SKM-1 treated with dmso at 0.1 percent for 144 hours (cell line): ENCODE measurements around the gene FOXD4L1.
"Not testable (repeated sequence)": the region's sequence is repeated elsewhere in the genome, so short reads cannot be mapped to it uniquely, and the experiment has no call there.

Experiments used
- DNase-seq: peaks from one replicate; lab custom pipeline; 2025; ENCODE audit not compliant: unreplicated experiment; lab: John Stamatoyannopoulos, UW

The FOXD4L1 gene

DNA sequence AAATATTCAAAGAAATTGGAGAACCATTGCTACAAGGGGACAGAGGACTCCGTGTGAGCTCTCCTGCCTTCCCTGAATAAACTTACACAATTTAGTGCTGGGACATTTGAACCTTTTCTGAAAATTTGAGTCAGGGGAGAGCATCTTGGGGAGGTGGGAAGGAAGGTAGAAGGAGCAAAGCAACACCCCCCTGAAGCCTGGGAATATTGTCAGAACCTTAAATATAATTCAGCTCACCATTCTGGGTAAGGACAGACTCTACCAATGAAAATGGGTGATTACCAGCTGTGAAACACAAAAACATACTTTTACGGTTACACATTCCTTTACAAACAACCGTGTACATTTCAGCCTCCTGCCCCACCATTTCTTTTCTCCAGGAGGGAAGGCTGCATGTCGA lies at the start of gene FOXD4L1:
Gene FOXD4L1, plus strand, starts transcription at position 301 of the 400 bp plus-strand sequence. CDS start 592 bp downstream, outside the sequence.
- DNase-seq, result not testable (repeated sequence)

- not testable (repeated sequence) for DNase-seq
Observed at GRCh38 chr2:113465770-113466169, 32.7 kb upstream of the FOXD4L1 start.

DNA sequence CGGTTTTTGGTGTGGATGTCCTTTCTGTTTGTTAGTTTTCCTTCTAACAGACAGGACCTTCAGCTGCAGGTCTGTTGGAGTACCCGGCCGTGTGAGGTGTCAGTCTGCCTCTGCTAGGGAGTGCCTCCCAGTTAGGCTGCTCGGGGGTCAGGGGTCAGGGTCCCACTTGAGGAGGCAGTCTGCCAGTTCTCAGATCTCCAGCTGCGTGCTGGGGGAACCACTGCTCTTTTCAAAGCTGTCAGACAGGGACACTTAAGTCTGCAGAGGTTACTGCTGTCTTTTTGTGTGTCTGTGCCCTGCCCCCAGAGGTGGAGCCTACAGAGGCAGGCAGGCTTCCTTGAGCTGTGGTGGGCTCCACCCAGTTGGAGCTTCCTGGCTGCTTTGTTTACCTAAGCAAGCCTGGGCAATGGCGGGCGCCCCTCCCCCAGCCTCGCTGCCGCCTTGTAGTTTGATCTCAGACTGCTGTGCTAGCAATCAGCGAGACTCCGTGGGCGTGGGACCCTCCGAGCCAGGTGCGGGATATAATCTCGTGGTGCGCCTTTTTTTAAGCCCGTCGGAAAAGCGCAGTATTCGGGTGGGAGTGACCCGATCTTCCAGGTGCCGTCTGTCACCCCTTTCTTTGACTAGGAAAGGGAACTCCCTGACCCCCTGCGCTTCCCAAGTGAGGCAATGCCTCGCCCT lies 21.6 kb upstream of the FOXD4L1 start:
- not testable (repeated sequence) for DNase-seq

- not testable (repeated sequence) for DNase-seq
Observed at GRCh38 chr2:113496527-113496926, 1.9 kb upstream of the FOXD4L1 start.

- not testable (repeated sequence) for DNase-seq
Observed at GRCh38 chr2:113499019-113499885, 787 bp downstream of the FOXD4L1 start.

- DNase-seq, result not testable (repeated sequence)
Observed at GRCh38 chr2:113499886-113500722, 1.6 kb downstream of the FOXD4L1 start.

DNA sequence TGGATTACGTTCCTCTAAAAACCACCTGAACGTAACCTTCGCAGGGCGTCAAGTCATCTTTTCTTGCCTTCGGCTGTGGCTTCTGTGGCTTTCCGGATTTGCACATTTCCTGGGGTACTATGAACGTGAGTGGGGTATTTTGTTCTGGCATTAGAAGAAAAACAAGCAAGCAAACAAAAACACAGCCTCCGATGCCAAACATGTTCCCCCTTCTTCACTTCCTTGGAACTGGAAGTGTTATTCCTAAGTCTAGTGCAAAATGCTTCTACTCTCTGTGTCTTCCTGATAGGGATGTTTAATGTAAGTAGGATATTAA lies 2.2 kb downstream of the FOXD4L1 start:
- not testable (repeated sequence) for DNase-seq

GRCh38 chr2:113502216-113503093 lies 4.0 kb downstream of the FOXD4L1 start:
- not testable (repeated sequence) for DNase-seq

- not testable (repeated sequence) for DNase-seq
Observed at GRCh38 chr2:113503094-113504042, 4.9 kb downstream of the FOXD4L1 start.

- DNase-seq, result not testable (repeated sequence)
Observed at GRCh38 chr2:113504081-113504480, 5.6 kb downstream of the FOXD4L1 start.

GRCh38 chr2:113507394-113508140 lies 9.1 kb downstream of the FOXD4L1 start:
- DNase-seq, result not testable (repeated sequence)

GRCh38 chr2:113508187-113508586 lies 9.7 kb downstream of the FOXD4L1 start:
- not testable (repeated sequence) for DNase-seq

GRCh38 chr2:113510913-113511312 lies 12.4 kb downstream of the FOXD4L1 start:
- DNase-seq, result not testable (repeated sequence)

GRCh38 chr2:113511859-113512258 lies 13.4 kb downstream of the FOXD4L1 start:
- not testable (repeated sequence) for DNase-seq

DNA sequence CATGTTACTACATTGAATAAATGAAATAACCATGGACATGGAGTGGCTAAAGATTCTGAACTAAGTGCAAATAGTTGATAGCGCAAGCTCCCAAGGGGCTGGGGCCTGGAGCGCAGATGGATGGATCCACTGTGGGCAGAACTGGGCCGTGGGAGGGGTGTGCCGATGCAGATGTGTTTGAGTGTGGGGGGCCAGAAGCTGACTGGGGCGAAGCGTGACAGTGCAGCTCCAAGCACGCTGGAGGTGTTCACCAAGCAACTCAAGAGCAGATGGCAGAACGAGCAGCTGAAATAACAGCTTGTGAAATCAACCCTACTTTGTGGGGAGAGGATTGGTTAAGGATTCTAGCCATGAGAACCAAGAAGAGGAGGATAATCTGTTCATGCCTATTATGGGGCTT lies 17.0 kb downstream of the FOXD4L1 start:
- not testable (repeated sequence) for DNase-seq

DNA sequence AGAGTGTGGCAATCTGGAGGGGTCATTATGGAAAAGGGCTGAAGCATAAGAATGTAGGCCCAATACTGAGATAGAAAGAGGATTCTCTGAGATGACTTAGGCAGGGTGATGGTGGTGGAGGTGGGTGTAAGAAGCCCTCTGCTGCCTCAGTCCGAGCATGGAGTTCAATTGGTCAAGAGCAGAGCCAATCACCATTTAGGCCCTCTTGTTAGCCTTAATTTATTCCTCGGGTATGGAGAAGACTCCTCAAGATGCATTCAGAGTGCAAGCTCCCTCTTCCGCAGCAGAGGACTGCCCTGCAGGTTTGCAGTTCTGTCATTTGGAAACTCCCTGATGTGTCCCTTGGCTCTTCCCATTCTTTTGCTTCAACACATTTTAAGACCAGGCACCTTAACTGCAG lies 17.5 kb downstream of the FOXD4L1 start:
- not testable (repeated sequence) for DNase-seq

GRCh38 chr2:113517025-113517424 lies 18.6 kb downstream of the FOXD4L1 start:
- not testable (repeated sequence) for DNase-seq

GRCh38 chr2:113520837-113521236 lies 22.4 kb downstream of the FOXD4L1 start:
- not testable (repeated sequence) for DNase-seq
